Measurements from ENCODE around the gene BICRAL.
"Not testable (repeated sequence)": the region's sequence is repeated elsewhere in the genome, so short reads cannot be mapped to it uniquely, and the experiment has no call there.

BICRAL gene

GRCh38 chr6:42795651-42796050, 13.8 kb downstream of the BICRAL start:
- DNase-seq (ENCODE audit: low read depth in 2 of 2), result no peak

GRCh38 chr6:42796171-42796570, 14.3 kb downstream of the BICRAL start:
- DNase-seq (ENCODE audit: low read depth in 2 of 2), result no peak

DNA sequence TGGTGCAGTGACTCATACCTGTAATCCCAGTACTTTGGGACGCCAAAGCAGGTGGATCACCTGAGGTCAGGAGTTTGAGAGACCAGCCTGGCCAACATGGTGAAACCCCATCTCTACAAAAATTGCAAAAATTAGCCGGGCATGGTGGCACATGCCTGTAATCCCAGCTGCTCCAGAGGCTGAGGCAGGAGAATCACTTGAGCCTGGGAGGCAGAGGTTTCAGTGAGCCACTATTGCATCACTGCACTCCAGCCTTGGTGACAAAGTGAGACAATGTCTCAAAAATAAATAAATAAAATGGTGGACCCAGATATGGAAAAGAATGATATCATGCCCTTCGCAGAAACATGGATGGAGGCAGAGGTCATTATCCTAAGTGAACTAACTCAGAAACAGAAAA, 15.8 kb downstream of the BICRAL start:
- DNase-seq (ENCODE audit: low read depth in 2 of 2), result not testable (repeated sequence)

- DNase-seq (ENCODE audit: low read depth in 2 of 2), result no peak
Measured at GRCh38 chr6:42805297-42805861, 23.5 kb downstream of the BICRAL start.

DNA sequence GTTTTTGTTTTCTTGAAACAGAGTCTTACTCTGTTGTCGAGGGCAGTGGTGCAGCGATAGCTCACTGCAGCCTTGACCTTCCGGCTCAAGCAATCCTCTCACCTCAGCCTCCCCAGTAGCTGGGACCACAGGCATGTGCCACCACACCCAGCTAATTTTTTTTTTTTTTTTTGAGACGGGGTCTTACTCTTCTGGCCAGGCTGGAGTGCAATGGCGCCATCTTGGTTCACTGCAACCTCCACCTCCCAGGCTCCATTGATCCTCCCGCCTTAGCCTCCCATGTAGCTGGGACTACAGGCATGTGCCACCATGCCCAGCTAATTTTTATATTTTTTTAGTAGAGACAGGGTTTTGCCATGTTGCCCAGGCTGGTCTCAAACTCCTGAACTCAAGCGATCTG, 24.5 kb downstream of the BICRAL start:
- not testable (repeated sequence) for DNase-seq (ENCODE audit: low read depth in 2 of 2)

GRCh38 chr6:42808492-42809483, 26.9 kb downstream of the BICRAL start:
- DNase-seq (ENCODE audit: low read depth in 2 of 2), result no peak

GRCh38 chr6:42813074-42813645, 31.3 kb downstream of the BICRAL start:
- no peak for DNase-seq (ENCODE audit: low read depth in 2 of 2)

- DNase-seq (ENCODE audit: low read depth in 2 of 2), result no peak
Measured at GRCh38 chr6:42813906-42814444, 32.1 kb downstream of the BICRAL start.

GRCh38 chr6:42815726-42816125, 33.9 kb downstream of the BICRAL start:
- not testable (repeated sequence) for DNase-seq (ENCODE audit: low read depth in 2 of 2)

- DNase-seq (ENCODE audit: low read depth in 2 of 2), result no peak
Measured at GRCh38 chr6:42817907-42818306, 36.1 kb downstream of the BICRAL start.

DNA sequence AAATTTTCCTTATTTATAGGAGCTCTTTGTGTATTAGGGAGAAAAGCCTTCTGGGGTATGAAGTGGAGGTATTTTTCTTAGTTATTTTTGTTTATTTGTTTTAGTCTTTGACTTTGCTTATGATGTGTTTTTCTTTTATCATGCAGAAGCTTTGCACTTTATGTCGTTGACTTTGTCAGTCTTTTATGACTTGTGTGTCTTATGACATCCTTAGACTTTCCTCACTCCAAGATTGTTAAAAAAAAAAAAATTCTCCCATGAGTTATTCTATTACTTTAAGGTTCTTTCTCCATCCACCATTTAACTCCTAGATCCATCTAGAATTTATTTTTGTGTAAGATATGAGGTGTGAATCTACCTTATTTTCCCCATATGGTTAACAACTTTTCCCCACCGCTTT, 36.6 kb downstream of the BICRAL start:
- DNase-seq (ENCODE audit: low read depth in 2 of 2), result no peak

GRCh38 chr6:42818878-42819277, 37.0 kb downstream of the BICRAL start:
- no peak for DNase-seq (ENCODE audit: low read depth in 2 of 2)

DNA sequence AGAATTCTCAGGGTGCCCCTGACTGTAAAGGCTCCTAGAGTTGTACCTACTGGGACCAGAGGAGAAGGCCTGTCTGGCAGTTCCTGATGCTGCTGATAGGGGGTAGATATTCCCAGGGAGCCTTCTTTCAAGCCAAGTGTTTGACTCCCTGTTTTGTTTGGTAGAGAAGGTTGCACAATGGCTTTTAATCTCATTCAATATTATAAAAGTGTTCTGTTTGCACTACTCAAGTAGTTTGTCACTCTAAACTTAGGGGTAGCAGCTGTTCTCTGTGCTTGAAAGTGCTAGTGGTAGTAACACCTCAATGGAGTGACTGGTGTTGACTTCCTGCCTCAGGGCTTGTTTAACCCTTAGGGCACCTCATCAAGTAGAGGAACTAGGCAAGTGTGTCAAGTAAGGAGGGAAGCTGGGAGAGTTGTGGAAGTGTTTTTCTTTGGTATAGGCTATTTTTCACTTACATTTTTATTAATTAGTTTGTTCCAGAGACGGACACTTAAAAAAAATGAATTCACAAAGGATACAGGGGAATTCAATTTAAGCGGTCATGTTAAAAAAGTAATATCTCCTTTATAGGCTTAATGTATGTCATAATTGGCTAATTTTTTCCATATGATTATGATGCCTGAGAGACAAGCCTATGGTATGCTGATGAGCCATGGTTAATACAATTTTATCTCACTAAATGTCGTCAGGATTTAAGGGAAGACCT, 38.1 kb downstream of the BICRAL start:
- no peak for DNase-seq (ENCODE audit: low read depth in 2 of 2)

DNA sequence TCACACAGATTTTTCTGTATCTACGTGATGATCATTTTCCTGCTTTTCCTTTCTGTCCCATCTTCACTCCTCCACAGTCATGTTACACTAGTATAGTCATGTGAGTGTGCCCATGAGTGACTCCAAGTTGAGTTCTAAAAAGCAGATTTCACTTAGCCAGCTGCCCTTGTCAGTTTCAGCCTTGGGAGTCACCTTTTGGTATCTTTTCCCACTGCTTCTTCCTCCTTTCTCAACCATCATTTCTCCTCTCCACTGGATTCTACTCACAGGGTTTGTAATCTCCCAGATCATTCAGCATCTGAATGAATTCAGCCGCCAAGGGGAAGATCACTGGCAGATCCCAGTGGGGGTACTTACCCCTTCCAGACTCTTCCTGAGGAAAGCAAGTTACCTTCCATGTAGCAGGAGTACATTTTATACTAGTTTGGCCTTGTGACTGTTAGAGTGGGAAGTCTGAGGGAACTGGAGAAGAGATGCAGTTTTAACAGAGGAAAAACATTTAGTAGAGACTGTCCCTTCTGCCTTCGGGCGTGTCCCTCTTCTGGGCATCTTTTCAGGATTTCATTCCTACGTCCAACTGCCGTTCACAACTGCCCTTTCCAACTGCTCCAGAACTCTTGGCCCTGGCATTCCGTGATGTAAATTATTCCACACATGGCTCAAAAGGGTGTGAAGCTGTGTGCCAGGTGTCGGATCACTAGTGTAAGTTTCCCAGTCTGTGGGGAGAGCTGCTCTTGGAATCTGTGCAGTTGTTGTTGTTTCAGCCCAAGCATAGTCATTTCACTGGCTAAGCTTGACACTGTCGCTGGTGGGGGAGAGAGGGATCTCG, 38.9 kb downstream of the BICRAL start:
- no peak for DNase-seq (ENCODE audit: low read depth in 2 of 2)

- no peak for DNase-seq (ENCODE audit: low read depth in 2 of 2)
Measured at GRCh38 chr6:42821341-42821668, 39.5 kb downstream of the BICRAL start.

DNA sequence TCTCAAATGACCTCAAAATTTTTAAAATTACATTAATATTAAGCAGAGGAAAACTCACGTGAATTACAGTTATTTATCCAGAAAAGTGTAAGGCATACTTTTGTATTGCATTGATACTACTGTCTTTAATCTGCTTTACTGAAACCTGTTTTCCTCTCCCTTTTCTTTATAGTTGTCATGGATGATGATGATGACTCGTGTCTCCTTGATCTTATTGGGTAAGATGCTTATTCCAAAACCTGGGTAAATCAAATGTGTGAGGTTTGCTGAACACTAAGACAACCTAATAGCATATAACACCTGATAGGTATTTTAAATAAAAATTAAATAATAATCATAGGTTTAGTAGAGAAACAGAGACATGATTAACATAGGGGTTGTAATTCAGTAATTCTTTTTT, 40.0 kb downstream of the BICRAL start:
- no peak for DNase-seq (ENCODE audit: low read depth in 2 of 2)

DNA sequence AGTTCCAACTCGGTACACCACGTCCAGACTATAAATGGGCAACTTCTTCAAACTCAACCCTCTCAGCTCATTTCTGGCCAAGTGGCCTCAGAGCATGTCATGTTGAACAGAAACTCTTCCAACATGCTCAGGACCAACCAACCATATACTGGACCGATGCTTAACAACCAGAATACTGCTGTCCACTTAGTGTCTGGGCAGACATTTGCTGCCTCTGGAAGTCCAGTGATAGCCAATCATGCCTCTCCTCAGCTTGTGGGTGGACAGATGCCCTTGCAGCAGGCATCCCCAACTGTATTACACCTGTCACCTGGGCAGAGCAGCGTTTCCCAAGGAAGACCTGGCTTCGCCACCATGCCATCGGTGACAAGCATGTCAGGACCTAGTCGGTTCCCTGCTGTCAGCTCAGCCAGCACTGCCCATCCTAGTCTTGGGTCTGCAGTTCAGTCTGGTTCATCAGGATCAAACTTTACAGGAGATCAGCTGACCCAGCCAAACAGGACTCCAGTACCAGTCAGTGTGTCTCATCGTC, 47.8 kb downstream of the BICRAL start:
- DNase-seq (ENCODE audit: low read depth in 2 of 2), result no peak

GRCh38 chr6:42831237-42831636, 49.4 kb downstream of the BICRAL start:
- DNase-seq (ENCODE audit: low read depth in 2 of 2), result no peak

- no peak for DNase-seq (ENCODE audit: low read depth in 2 of 2)
Measured at GRCh38 chr6:42834056-42834455, 52.2 kb downstream of the BICRAL start.

DNA sequence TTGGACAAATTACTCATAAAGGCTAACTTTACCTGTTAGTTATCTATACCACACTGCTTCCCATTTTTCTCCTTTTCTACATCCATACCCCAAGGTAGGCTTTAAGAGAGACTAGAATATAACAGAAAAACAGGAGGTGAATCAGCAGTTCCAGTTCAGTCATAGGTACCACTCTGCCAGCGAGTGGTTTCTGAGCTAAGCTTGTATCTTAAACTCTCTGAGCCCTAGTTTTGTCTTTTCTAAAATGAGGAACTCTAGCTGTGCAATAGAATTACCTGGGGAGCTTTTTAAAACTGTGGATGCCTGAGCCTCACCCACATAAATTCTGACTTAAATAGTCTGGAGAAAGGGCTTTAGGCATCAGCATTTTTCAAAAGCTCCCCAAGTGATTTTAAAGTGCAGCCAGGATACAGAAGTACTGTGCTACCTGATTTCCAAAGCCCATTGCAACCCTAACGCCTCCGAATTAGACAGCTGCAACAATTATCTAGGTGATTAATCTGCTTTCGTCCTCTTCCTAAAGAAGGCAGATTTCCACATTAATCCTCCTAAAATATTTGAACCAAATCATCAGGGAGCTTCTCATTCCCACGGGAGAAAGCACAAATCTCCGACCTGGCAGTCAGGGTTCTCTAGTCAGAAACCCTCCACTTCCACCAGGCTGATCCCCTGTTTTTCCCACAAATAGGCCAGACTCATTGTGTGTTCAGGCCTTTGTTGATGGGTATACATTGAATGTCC, 60.2 kb downstream of the BICRAL start:
- no peak for DNase-seq (ENCODE audit: low read depth in 2 of 2)

All from stimulated activated CD4-positive, alpha-beta T cell treated with anti-CD3 and anti-CD28 coated beads, Interleukin-12 subunit alpha, Interleukin-12 subunit beta, amount 100 ng/mL, for 24 hours (primary cell).